GM12878 (cell line): ENCODE data around the gene SPAG7. TPM values are rescaled to one million over a fixed set of nuclear protein-coding genes. Genes with fewer than 3 reads are reported as not detected.

Experiments
- ATAC-seq: fragments of 200-7000 bp; cut with Tn5 transposase; 3 replicates; pipeline ENCODE4 v1.9.1; 2020; ENCODE audit warnings: mild to moderate bottlenecking, moderate library complexity
- BruUV-seq: library from RNA; stranded (reverse); fragments of 400-500 nt; replicated peaks from 2 replicates; lab custom pipeline; 2021; lab: Mats Ljungman, UMichigan
- CTCF ChIA-PET: fragments of 300-600 bp; sonication (Branson Sonifier 250); formaldehyde crosslinking; extraction: SDS; loops from one replicate; lab custom pipeline; 2021; ENCODE audit warnings: inconsistent platforms; lab: Yijun Ruan, JAX
- POLR2A ChIA-PET: fragments of 350-600 bp; formaldehyde crosslinking; extraction: SDS; loops from one replicate; lab custom pipeline; 2021; ENCODE audit warnings: inconsistent platforms; lab: Charles Lee
- RAD21 ChIA-PET: fragments of 300-600 bp; sonication (Branson Sonifier 250); formaldehyde crosslinking; loops from one replicate; lab custom pipeline; 2023; ENCODE audit warnings: antibody characterized with exemption; ENCODE audit not compliant: unreplicated experiment; lab: Charles Lee
- SMC1A ChIA-PET: fragments of 300-600 bp; sonication (Branson Sonifier 250); formaldehyde crosslinking; loops from one replicate; lab custom pipeline; 2023; ENCODE audit not compliant: unreplicated experiment, uncharacterized antibody; lab: Charles Lee
- DNase-seq: peaks from one replicate; pipeline ENCODE4 v3.0.0-alpha.2; 2011; ENCODE audit warnings: low read depth, low spot score
- FAIRE-seq: peaks from 3 replicates; lab custom pipeline; 2011; peaks lifted over from hg19 to GRCh38; lab: Jason Lieb, UNC
- H2AFZ ChIP-seq: 2 replicates; pipeline ENCODE4 v1.6.0; 2011; ENCODE audit warnings: low read depth, low read length, control low read depth; ENCODE audit not compliant: control insufficient read depth
- H3K27ac ChIP-seq: 2 replicates; pipeline ENCODE4 v1.5.1; 2011; ENCODE audit warnings: control low read depth; ENCODE audit not compliant: control insufficient read depth, insufficient read depth
- H3K27me3 ChIP-seq, 2 experiments: replicated peaks in 1 of 2; 2 replicates each; pipeline versions ENCODE4 v1.6.0 to v1.6.1; 2011; ENCODE audit warnings: low read length in 1 of 2; ENCODE audit not compliant: control insufficient read depth in 2 of 2, insufficient read depth in 2 of 2
- H3K36me3 ChIP-seq, 2 experiments: 2 replicates each; pipeline ENCODE4 v1.5.1; 2011; ENCODE audit warnings: low read length in 1 of 2; ENCODE audit not compliant: control insufficient read depth in 2 of 2, insufficient read depth in 2 of 2
- H3K4me1 ChIP-seq: 2 replicates; pipeline ENCODE4 v1.6.1; 2011; ENCODE audit warnings: mild to moderate bottlenecking, low read length, moderate library complexity, mixed read lengths; ENCODE audit not compliant: control insufficient read depth, insufficient read depth
- H3K4me2 ChIP-seq: 2 replicates; pipeline ENCODE4 v1.6.0; 2011; ENCODE audit warnings: control low read depth; ENCODE audit not compliant: control insufficient read depth, insufficient read depth
- H3K4me3 ChIP-seq: fragments of 200-600 bp; sonication (generic); 2 replicates; pipeline ENCODE4 v1.5.1; 2016
- H3K79me2 ChIP-seq: 2 replicates; pipeline ENCODE4 v1.6.0; 2011; ENCODE audit warnings: low read length; ENCODE audit not compliant: control insufficient read depth, insufficient read depth
- H3K9ac ChIP-seq: 2 replicates; pipeline ENCODE4 v1.8.0; 2011; ENCODE audit warnings: low read length, control low read depth, mixed read lengths; ENCODE audit not compliant: control insufficient read depth, insufficient read depth
- H3K9me3 ChIP-seq: replicated peaks from 3 replicates; pipeline ENCODE4 v1.5.1; 2011; ENCODE audit warnings: mild to moderate bottlenecking, low read length; ENCODE audit not compliant: control insufficient read depth, insufficient read depth
- H4K20me1 ChIP-seq: 2 replicates; pipeline ENCODE4 v1.6.0; 2011; ENCODE audit not compliant: control insufficient read depth, insufficient read depth
- DPF2 ChIP-seq: fragments of 450-650 bp; IDR thresholded peaks from 2 replicates; pipeline ENCODE4 v1.6.1; 2017; ENCODE audit warnings: mild to moderate bottlenecking
- EED ChIP-seq: sonication (generic); IDR thresholded peaks from 2 replicates; pipeline ENCODE4 v1.6.1; 2016; ENCODE audit warnings: antibody characterized with exemption, low read depth
- ESRRA ChIP-seq: IDR thresholded peaks from 2 replicates; pipeline ENCODE4 v1.6.1; 2012; ENCODE audit warnings: mild to moderate bottlenecking, low read length, improper control_type of control experiment
- EZH2 ChIP-seq: IDR thresholded peaks from 2 replicates; pipeline ENCODE4 v1.6.1; 2012; ENCODE audit warnings: low read depth, mild to moderate bottlenecking, control low read depth, inconsistent platforms, low read length, borderline replicate concordance; ENCODE audit not compliant: control insufficient read depth
- IKZF1 ChIP-seq: fragments of 450-650 bp; conservative IDR thresholded peaks from 2 replicates; pipeline ENCODE4 v1.6.1; 2017; ENCODE audit warnings: antibody characterized with exemption, mild to moderate bottlenecking
- IRF4 ChIP-seq: IDR thresholded peaks from 2 replicates; pipeline ENCODE4 v1.6.1; 2011; ENCODE audit warnings: low read depth, low read length
- JUNB ChIP-seq: IDR thresholded peaks from 2 replicates; pipeline ENCODE4 v1.6.1; 2016; ENCODE audit warnings: antibody characterized with exemption, mild to moderate bottlenecking
- NR2F1 ChIP-seq: fragments of 450-650 bp; conservative IDR thresholded peaks from 2 replicates; pipeline ENCODE4 v1.6.1; 2017; ENCODE audit warnings: mild to moderate bottlenecking
- PAX5 ChIP-seq: IDR thresholded peaks from 2 replicates; pipeline ENCODE4 v1.6.1; 2011; ENCODE audit warnings: low read depth, low read length, borderline replicate concordance
- POLR2A ChIP-seq: IDR thresholded peaks from 2 replicates; pipeline ENCODE4 v1.6.1; 2011; ENCODE audit warnings: low read depth, mild to moderate bottlenecking, low read length
- RUNX3 ChIP-seq: IDR thresholded peaks from 2 replicates; pipeline ENCODE4 v1.6.1; 2012; ENCODE audit warnings: low read length, inconsistent platforms
- SIN3A ChIP-seq: IDR thresholded peaks from 2 replicates; pipeline ENCODE4 v1.6.1; 2012; ENCODE audit warnings: low read depth, low read length, improper control_type of control experiment
- SP1 ChIP-seq: IDR thresholded peaks from one replicate; pipeline ENCODE4 v1.6.1; 2011; ENCODE audit warnings: low read depth, low read length
- STAT1 ChIP-seq: fragments of 450-650 bp; conservative IDR thresholded peaks from 2 replicates; pipeline ENCODE4 v1.6.1; 2014; ENCODE audit warnings: antibody characterized with exemption, mild to moderate bottlenecking
- TCF7 ChIP-seq: IDR thresholded peaks from 2 replicates; pipeline ENCODE4 v1.6.1; 2014; ENCODE audit warnings: antibody characterized with exemption, borderline replicate concordance
- WGBS: methylation state at CpG from one replicate; pipeline ENCODE4 v1.1.6; 2016; ENCODE audit warnings: low lambda C conversion rate; ENCODE audit not compliant: insufficient replicate concordance, insufficient coverage; ENCODE audit errors: missing lambda C conversion rate; 5-methylcytosine and 5-hydroxymethylcytosine counted together
- in situ Hi-C: fragments of 300-500 bp; cut with MboI; formaldehyde crosslinking; loops from 9 replicates; pipeline ENCODE4 v1.14.3; 2018; ENCODE audit warnings: mixed read lengths
- intact Hi-C: fragments of 100-400 bp; cut with micrococcal nuclease; formaldehyde crosslinking; loops from one replicate; pipeline ENCODE4 v1.14.2; 2022; ENCODE audit not compliant: unreplicated experiment
- polyA plus RNA-seq, 11 experiments: library from polyadenylated mRNA; depleted of rRNA in 4 of 11; unstranded in 6 of 11; stranded (reverse) in 5 of 11; fragments of >200 nt; fragmentation: Nextera tagmentation in 4 of 11; fragmentation: Illumina TruSeq in 1 of 11; extraction: Ambion mirVana in 4 of 11; extraction: Trizol in 1 of 11; gene quantifications; 1 replicate in 1 of 11; 2 replicates in 10 of 11; pipeline versions ENCODE4 v1.2.1 to v1.2.3, GENCODE V29; 2011 to 2016; ENCODE audit warnings: inconsistent platforms in 2 of 11, missing spikeins in 2 of 11, low read depth in 1 of 11
- total RNA-seq, 4 experiments: library from RNA; depleted of rRNA in 3 of 4; stranded (reverse); fragments of >200 nt in 3 of 4; fragmentation: Illumina TruSeq in 1 of 4; extraction: Trizol in 1 of 4; gene quantifications; 2 replicates each; pipeline versions ENCODE4 v1.2.1 to v1.2.3, GENCODE V29; 2013 to 2021
- TF ChIP-seq, protein P1 (sequence below): fragments of 450-650 bp; IDR thresholded peaks from 2 replicates; pipeline ENCODE4 v1.6.1; 2016; ENCODE audit warnings: mild to moderate bottlenecking
- TF ChIP-seq, protein P2 (sequence below): IDR thresholded peaks from 2 replicates; pipeline ENCODE4 v1.6.1; 2012; ENCODE audit warnings: low read length, inconsistent platforms

Gene SPAG7
- total and polyA plus RNA-seq, 10 of the 15 experiments (the other 5 are each of a cell fraction or from before 2014, with no cell fraction given), result 7.9 to 146 (median 88.7) TPM

DNA sequence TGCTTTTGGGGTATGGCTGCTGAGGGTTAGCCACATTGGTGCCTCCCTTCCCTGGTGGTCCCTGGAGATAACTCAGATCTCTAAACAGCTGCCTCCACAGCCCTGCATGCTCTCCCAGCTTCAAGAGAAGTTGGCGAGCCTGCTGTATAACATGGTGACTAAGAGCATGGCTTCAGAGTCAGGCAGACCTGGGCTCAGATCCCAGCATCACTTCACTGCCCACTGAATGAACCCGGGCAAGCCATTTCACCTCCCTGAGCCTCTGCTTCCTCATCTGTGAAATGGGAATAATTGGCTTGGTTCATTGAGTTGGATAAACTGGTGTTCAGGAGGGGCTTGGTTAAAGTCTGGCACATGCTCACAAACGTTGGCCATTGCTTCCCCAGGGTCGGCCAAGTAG, 46.7 kb upstream of the SPAG7 start:
- no peak for ATAC-seq
- DNase-seq, result no peak
- in situ Hi-C loops (no loop called here), intact Hi-C loops (no loop called here)
- Histone ChIP-seq H3K27ac (no peak overlapping the region), H4K20me1 (no peaks in the 10 kb centered on the region), H3K4me3 (no peak overlapping the region), H3K9ac (no peak overlapping the region), H3K79me2 (no peaks in the 10 kb centered on the region), H3K4me2 (no peak overlapping the region)
- RAD21 ChIA-PET, result no interaction called here
- SMC1A ChIA-PET, result no interaction called here
- BruUV-seq, result no TSS peak
- CTCF ChIA-PET, result no interaction called here
- TF ChIP-seq EZH2, result no peak
- TF ChIP-seq NR2F1, result no peak
- 0 out of 2 replicates have a peak, but pooled peaks have one; percentile 8 for TF ChIP-seq POLR2A
- no peak for TF ChIP-seq TCF7
- TF ChIP-seq, all 136 proteins: peak for 1
- no peaks in the 10 kb centered on the region for H3K9me3 ChIP-seq
- no peaks in the 10 kb centered on the region for H3K27me3 ChIP-seq
- peaks cover 25% of the 10 kb centered on the region for H3K4me1 ChIP-seq
- H2AFZ ChIP-seq, result no peak overlapping the region
- H3K36me3 ChIP-seq, result peaks cover 3 to 5% of the 10 kb centered on the region in 2 experiments
- 91% methylated on average over 4 of the region's 4 CpGs for WGBS
- POLR2A ChIA-PET, result no interaction called here
- no peak for FAIRE-seq

DNA sequence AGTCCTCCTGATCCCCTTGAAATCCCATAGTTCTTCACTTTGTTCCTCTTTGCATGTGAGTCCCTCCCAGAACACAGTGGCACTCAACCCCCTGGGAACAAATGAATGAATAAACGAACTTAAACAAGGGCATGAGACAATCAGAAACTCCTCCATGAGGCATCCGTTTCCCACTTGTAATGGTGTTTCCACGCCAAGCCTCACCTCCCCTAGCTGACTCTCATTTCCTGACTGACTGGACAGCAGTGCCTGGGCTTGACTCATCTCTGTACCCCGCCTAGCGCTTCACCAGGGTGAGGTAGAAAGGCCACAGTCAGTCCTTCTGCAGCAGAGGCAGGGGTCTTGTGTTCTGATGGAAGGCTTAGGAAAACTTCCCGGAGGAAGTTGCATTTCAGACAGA, 44.3 kb upstream of the SPAG7 start:
- Histone ChIP-seq H3K27ac (peak overlapping the region; percentile 34; the same call in 1 of the 2 replicates), H2AFZ (no peak overlapping the region), H3K9me3 (no peaks in the 10 kb centered on the region), H3K4me3 (no peak overlapping the region), H3K9ac (no peak overlapping the region)
- FAIRE-seq, result peak; percentile 84
- CTCF ChIA-PET, result no interaction called here
- no TSS peak for BruUV-seq
- TF ChIP-seq SP1, result no peak
- peak; percentile 72 for TF ChIP-seq JUNB
- no peak for TF ChIP-seq STAT1
- peak; percentile 48; the same call in 1 of the 2 replicates for TF ChIP-seq EED
- TF ChIP-seq SIN3A, result no peak
- TF ChIP-seq, protein P1, sequence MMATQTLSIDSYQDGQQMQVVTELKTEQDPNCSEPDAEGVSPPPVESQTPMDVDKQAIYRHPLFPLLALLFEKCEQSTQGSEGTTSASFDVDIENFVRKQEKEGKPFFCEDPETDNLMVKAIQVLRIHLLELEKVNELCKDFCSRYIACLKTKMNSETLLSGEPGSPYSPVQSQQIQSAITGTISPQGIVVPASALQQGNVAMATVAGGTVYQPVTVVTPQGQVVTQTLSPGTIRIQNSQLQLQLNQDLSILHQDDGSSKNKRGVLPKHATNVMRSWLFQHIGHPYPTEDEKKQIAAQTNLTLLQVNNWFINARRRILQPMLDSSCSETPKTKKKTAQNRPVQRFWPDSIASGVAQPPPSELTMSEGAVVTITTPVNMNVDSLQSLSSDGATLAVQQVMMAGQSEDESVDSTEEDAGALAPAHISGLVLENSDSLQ, result peak; percentile 49
- TF ChIP-seq PAX5, result peak; percentile 31; the same call in 1 of the 2 replicates
- TF ChIP-seq, protein P2, sequence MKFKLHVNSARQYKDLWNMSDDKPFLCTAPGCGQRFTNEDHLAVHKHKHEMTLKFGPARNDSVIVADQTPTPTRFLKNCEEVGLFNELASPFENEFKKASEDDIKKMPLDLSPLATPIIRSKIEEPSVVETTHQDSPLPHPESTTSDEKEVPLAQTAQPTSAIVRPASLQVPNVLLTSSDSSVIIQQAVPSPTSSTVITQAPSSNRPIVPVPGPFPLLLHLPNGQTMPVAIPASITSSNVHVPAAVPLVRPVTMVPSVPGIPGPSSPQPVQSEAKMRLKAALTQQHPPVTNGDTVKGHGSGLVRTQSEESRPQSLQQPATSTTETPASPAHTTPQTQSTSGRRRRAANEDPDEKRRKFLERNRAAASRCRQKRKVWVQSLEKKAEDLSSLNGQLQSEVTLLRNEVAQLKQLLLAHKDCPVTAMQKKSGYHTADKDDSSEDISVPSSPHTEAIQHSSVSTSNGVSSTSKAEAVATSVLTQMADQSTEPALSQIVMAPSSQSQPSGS, result peak; percentile 25; the same call in 1 of the 2 replicates
- 0 out of 2 replicates have a peak, but pooled peaks have one; percentile 6 for TF ChIP-seq IKZF1
- no peak for TF ChIP-seq DPF2
- peak; percentile 77; the same call in 1 of the 2 replicates for TF ChIP-seq IRF4
- no peak for TF ChIP-seq ESRRA
- peak; percentile 15; the same call in 1 of the 2 replicates for TF ChIP-seq RUNX3
- no peak for TF ChIP-seq POLR2A
- TF ChIP-seq, all 136 proteins: peak for 8
- in situ Hi-C loops (no loop called here), intact Hi-C loops (no loop called here)
- Histone ChIP-seq H3K27me3 (no peaks in the 10 kb centered on the region), H3K79me2 (no peaks in the 10 kb centered on the region), H3K36me3 (peaks cover 10 to 13% of the 10 kb centered on the region in 2 experiments), H3K4me1 (peaks cover 19% of the 10 kb centered on the region), H3K4me2 (peak overlapping the region; percentile 60), H4K20me1 (no peaks in the 10 kb centered on the region)
- SMC1A ChIA-PET, result interaction anchor here (0.6 kb wide), 1 partner anchor 23 kb away, joined by 3 read pairs; no protein-coding TSS in a partner anchor
- RAD21 ChIA-PET, result no interaction called here
- 14% methylated on average over 6 of the region's 6 CpGs for WGBS
- POLR2A ChIA-PET, result no interaction called here
- DNase-seq (peak; percentile 53), ATAC-seq (peak; percentile 80)
